KMS-11 (cell line): ENCODE measurements around the gene CDK14.

Source experiments
- H2AFZ ChIP-seq: fragments of 200-600 bp; sonication (generic); 2 replicates; pipeline ENCODE4 v1.6.1; 2016; ENCODE audit warnings: antibody characterized with exemption, mixed run types, low read depth
- H3K27ac ChIP-seq: fragments of 200-600 bp; sonication (generic); 2 replicates; pipeline ENCODE4 v1.6.1; 2016; ENCODE audit warnings: mild to moderate bottlenecking, mixed run types
- H3K27me3 ChIP-seq: fragments of 200-600 bp; sonication (generic); 2 replicates; pipeline ENCODE4 v1.6.1; 2017; ENCODE audit warnings: mild to moderate bottlenecking, low read depth, mixed run types, moderate library complexity; ENCODE audit not compliant: insufficient read depth
- H3K36me3 ChIP-seq: fragments of 200-600 bp; sonication (generic); 2 replicates; pipeline ENCODE4 v1.6.1; 2017; ENCODE audit warnings: mild to moderate bottlenecking, mixed run types; ENCODE audit not compliant: insufficient read depth
- H3K4me1 ChIP-seq: fragments of 200-600 bp; sonication (generic); 2 replicates; pipeline ENCODE4 v1.6.1; 2016; ENCODE audit warnings: mild to moderate bottlenecking, low read depth, mixed run types; ENCODE audit not compliant: poor library complexity, severe bottlenecking
- H3K4me2 ChIP-seq: fragments of 200-600 bp; sonication (generic); 2 replicates; pipeline ENCODE4 v1.7.0; 2016; ENCODE audit warnings: mild to moderate bottlenecking, mixed run types
- H3K4me3 ChIP-seq: fragments of 200-600 bp; sonication (generic); IDR thresholded peaks from 2 replicates; pipeline ENCODE4 v1.6.1; 2017; ENCODE audit warnings: low read depth, low read length, mixed read lengths; ENCODE audit not compliant: insufficient read depth
- H3K79me2 ChIP-seq: fragments of 200-600 bp; sonication (generic); 2 replicates; pipeline ENCODE4 v1.6.1; 2016; ENCODE audit warnings: low read depth, mixed run types; ENCODE audit not compliant: insufficient read depth
- H3K9ac ChIP-seq: fragments of 200-600 bp; sonication (generic); 2 replicates; pipeline ENCODE4 v1.6.1; 2016; ENCODE audit warnings: mild to moderate bottlenecking, mixed run types
- H4K20me1 ChIP-seq: fragments of 200-600 bp; sonication (generic); 2 replicates; pipeline ENCODE4 v1.6.1; 2016; ENCODE audit warnings: mild to moderate bottlenecking, mixed run types; ENCODE audit not compliant: insufficient read depth
- CTCF ChIP-seq: fragments of 200-600 bp; sonication (generic); conservative IDR thresholded peaks from 2 replicates; pipeline ENCODE4 v1.6.1; 2017; ENCODE audit warnings: low read depth, mild to moderate bottlenecking, antibody characterized with exemption, low read length, moderate library complexity, mixed read lengths

CDK14 gene

GRCh38 chr7:90701771-90702170 is 105.7 kb downstream of the CDK14 start:
- Histone ChIP-seq H3K27me3 (no peaks in the 10 kb centered on the region), H4K20me1 (no peaks in the 10 kb centered on the region), H3K27ac (no peak overlapping the region), H3K36me3 (no peaks in the 10 kb centered on the region), H3K4me1 (peaks cover 33% of the 10 kb centered on the region), H2AFZ (no peak overlapping the region), H3K4me3 (no peak overlapping the region), H3K4me2 (peak overlapping the region; percentile 49; the same call in 1 of the 2 replicates), H3K9ac (no peak overlapping the region), H3K79me2 (no peaks in the 10 kb centered on the region)
- no peak for TF ChIP-seq CTCF

- TF ChIP-seq CTCF, result no peak
These were observed 109.4 kb downstream of the CDK14 start for GRCh38 chr7:90705391-90706071.

DNA sequence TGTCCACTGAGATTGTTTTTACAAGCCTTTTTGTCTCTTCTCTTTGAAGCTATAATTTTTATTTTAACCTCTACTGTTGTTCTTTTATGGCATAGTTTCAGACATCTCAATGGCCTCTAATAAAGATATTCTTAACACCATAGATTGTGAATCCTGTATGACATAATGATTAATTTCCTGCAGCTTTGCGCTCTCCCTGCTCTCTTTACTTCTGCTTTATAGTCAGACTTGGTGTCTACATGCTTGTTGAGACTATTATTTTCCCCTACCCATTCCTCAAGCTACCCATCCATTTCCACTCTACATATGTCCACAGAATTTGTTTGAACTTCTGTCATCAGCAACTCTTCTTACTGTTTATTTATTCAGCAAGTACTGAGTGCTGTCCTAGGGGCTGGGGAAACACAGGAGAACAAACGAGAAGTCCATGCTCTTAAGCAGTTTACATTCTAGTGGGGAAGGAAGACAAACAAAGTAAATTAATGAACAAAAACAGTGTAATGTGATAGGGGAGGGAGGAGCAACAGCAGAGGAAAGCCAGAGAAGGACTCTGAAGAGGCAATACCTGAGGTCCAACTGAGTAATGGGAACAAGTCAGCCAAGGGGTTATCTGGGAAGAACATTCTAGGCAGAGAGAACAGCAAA is 110.1 kb downstream of the CDK14 start:
- Histone ChIP-seq H3K4me3 (no peak overlapping the region), H4K20me1 (no peaks in the 10 kb centered on the region), H2AFZ (no peak overlapping the region), H3K36me3 (no peaks in the 10 kb centered on the region), H3K27me3 (no peaks in the 10 kb centered on the region), H3K27ac (no peak overlapping the region), H3K4me2 (no peak overlapping the region), H3K4me1 (peaks cover 40% of the 10 kb centered on the region), H3K9ac (no peak overlapping the region), H3K79me2 (peaks cover 36% of the 10 kb centered on the region)
- TF ChIP-seq CTCF, result no peak

More at GRCh38 chr7:90705391-90706071, 109.4 kb downstream of the CDK14 start:
- H3K36me3 ChIP-seq, result no peaks in the 10 kb centered on the region
- H3K9ac ChIP-seq, result no peak overlapping the region
- H3K4me2 ChIP-seq, result no peak overlapping the region
- H3K27me3 ChIP-seq, result no peaks in the 10 kb centered on the region
- H3K4me1 ChIP-seq, result peaks cover 47% of the 10 kb centered on the region
- no peak overlapping the region for H3K4me3 ChIP-seq
- H3K27ac ChIP-seq, result no peak overlapping the region
- H4K20me1 ChIP-seq, result no peaks in the 10 kb centered on the region
- no peak overlapping the region for H2AFZ ChIP-seq
- peaks cover 30% of the 10 kb centered on the region for H3K79me2 ChIP-seq

DNA sequence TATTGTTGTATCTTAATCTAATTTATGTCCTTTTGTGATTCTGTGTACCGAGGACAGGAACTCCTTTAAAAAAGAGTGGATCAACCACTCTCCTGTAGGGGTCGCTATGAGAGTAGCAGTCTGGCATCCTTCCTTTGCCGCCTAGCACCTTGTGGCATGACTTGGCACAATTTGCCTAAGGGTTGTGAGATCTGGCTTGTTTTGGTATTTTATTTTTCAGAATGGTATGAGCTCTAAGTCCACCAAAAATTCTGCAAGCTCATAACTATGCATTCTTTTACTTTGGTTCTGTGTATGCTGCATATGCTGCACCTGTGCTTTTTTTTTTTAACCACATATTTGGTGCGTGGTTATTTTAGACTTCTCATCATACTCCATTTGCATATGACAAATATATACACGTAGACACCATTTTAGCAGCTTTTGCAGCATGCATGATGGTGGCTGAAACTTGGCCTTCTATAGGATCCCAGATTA is 112.8 kb downstream of the CDK14 start:
- H2AFZ ChIP-seq, result peak overlapping the region; percentile 45
- peaks cover 34% of the 10 kb centered on the region for H3K4me1 ChIP-seq
- no peaks in the 10 kb centered on the region for H4K20me1 ChIP-seq
- peak overlapping the region; percentile 93 for H3K27ac ChIP-seq
- H3K36me3 ChIP-seq, result no peaks in the 10 kb centered on the region
- no peak overlapping the region for H3K4me3 ChIP-seq
- peak overlapping the region; percentile 89 for H3K9ac ChIP-seq
- H3K27me3 ChIP-seq, result no peaks in the 10 kb centered on the region
- TF ChIP-seq CTCF, result peak; percentile 99
- peak overlapping the region; percentile 99 for H3K4me2 ChIP-seq
- peaks cover 63% of the 10 kb centered on the region for H3K79me2 ChIP-seq
